ENCODE results near the gene HOXA5. TPM values are rescaled to one million over a fixed set of nuclear protein-coding genes. Genes with fewer than 3 reads are reported as not detected.
A peak's percentile ranks its signal among the peaks of the same experiment; 100 is the strongest.

The HOXA5 gene
- total RNA-seq, 4 donors from 2014 or later: 7.8 to 24.8 (median 14.7) TPM

GRCh38 chr7:27151931-27152815 lies 8.7 kb upstream of the HOXA5 start, which contains the start of gene HOXA3:
HOXA3 (minus strand) TSS chr7:27152583; CDS start chr7:27110640, 41,943 bp downstream.
- Histone ChIP-seq H3K4me3 (peak within 1 kb of the TSS; percentile 41 to 58 (median 44)), H3K36me3 (no peaks in the 10 kb centered on the region), H3K9me3 (no peaks in the 10 kb centered on the region), H3K27ac (replicated peaks in 1 of 4) (peak within 1 kb of the TSS in 2 of 4 donors; percentile 18 to 28), H3K27me3 (peaks cover 40 to 95% (median 64%) of the 10 kb centered on the region in 4 donors), H3K4me1 (peaks cover 55 to 70% (median 66%) of the 10 kb centered on the region in 4 donors)
- WGBS: 18% methylated on average over 33 of the region's 53 CpGs
- TF ChIP-seq EP300 (IDR thresholded peaks at IDR 0.05) (no peak), POLR2A (IDR thresholded peaks at IDR 0.05; ENCODE audit: low read depth) (no peak), POLR2AphosphoS5 (IDR thresholded peaks at IDR 0.05) (peak in 1 of 2 donors; percentile 13), CTCF (IDR thresholded peaks at IDR 0.05) (no peak)
- intact Hi-C loops (cut with DNase I): loop anchor here (10.0 kb wide), 1 partner anchor 1257 kb away; no protein-coding TSS in a partner anchor
- DNase-seq (ENCODE audit: extremely low spot score): no peak

GRCh38 chr7:27151341-27151930 lies 8.0 kb upstream of the HOXA5 start:
- TF ChIP-seq POLR2A (IDR thresholded peaks at IDR 0.05; ENCODE audit: low read depth): no peak
- TF ChIP-seq CTCF (IDR thresholded peaks at IDR 0.05): no peak
- no peak for TF ChIP-seq EP300 (IDR thresholded peaks at IDR 0.05)
- no peak for TF ChIP-seq POLR2AphosphoS5 (IDR thresholded peaks at IDR 0.05)
- peaks cover 35 to 95% (median 59%) of the 10 kb centered on the region in 4 donors for H3K27me3 ChIP-seq
- H3K36me3 ChIP-seq: no peaks in the 10 kb centered on the region
- peak overlapping the region; percentile 41 to 58 (median 44) for H3K4me3 ChIP-seq
- H3K9me3 ChIP-seq: no peaks in the 10 kb centered on the region
- DNase-seq (ENCODE audit: extremely low spot score): no peak
- intact Hi-C loops (cut with DNase I): loop anchor here (10.0 kb wide), 1 partner anchor 1257 kb away; no protein-coding TSS in a partner anchor
- peaks cover 52 to 64% (median 60%) of the 10 kb centered on the region in 4 donors for H3K4me1 ChIP-seq
- 12% methylated on average over 15 of the region's 27 CpGs for WGBS
- peak overlapping the region in 3 of 4 donors; percentile 1 to 21 (median 10) for H3K27ac ChIP-seq (replicated peaks in 1 of 4)

GRCh38 chr7:27150568-27151340 lies 7.3 kb upstream of the HOXA5 start:
- no peaks in the 10 kb centered on the region for H3K36me3 ChIP-seq
- H3K4me3 ChIP-seq: peak overlapping the region; percentile 41 to 58 (median 44)
- intact Hi-C loops (cut with DNase I): loop anchor here (10.0 kb wide), 1 partner anchor 1256 kb away; no protein-coding TSS in a partner anchor
- H3K27ac ChIP-seq (replicated peaks in 1 of 4): peak overlapping the region in 3 of 4 donors; percentile 1 to 21 (median 10)
- TF ChIP-seq EP300 (IDR thresholded peaks at IDR 0.05) (no peak), CTCF (IDR thresholded peaks at IDR 0.05) (peak; percentile 77 to 93 (median 80)), POLR2A (IDR thresholded peaks at IDR 0.05; ENCODE audit: low read depth) (no peak), POLR2AphosphoS5 (IDR thresholded peaks at IDR 0.05) (peak; percentile 70 to 83)
- H3K9me3 ChIP-seq: no peaks in the 10 kb centered on the region
- peaks cover 45 to 57% (median 53%) of the 10 kb centered on the region in 4 donors for H3K4me1 ChIP-seq
- peaks cover 28 to 91% (median 52%) of the 10 kb centered on the region in 4 donors for H3K27me3 ChIP-seq
- 4% methylated on average over 18 of the region's 58 CpGs for WGBS
- no peak for DNase-seq (ENCODE audit: extremely low spot score)

- peaks cover 27 to 89% (median 47%) of the 10 kb centered on the region in 4 donors for H3K27me3 ChIP-seq
- H3K4me1 ChIP-seq: peaks cover 38 to 51% (median 47%) of the 10 kb centered on the region in 4 donors
- no peak for TF ChIP-seq POLR2A (IDR thresholded peaks at IDR 0.05; ENCODE audit: low read depth)
- no peak for TF ChIP-seq POLR2AphosphoS5 (IDR thresholded peaks at IDR 0.05)
- TF ChIP-seq EP300 (IDR thresholded peaks at IDR 0.05): no peak
- no peak for TF ChIP-seq CTCF (IDR thresholded peaks at IDR 0.05)
- H3K9me3 ChIP-seq: no peaks in the 10 kb centered on the region
- peak overlapping the region; percentile 41 to 58 (median 44) for H3K4me3 ChIP-seq
- intact Hi-C loops (cut with DNase I): loop anchor here (10.0 kb wide), 3 partner anchors 125 to 1255 kb away; partner anchors contain the start of genes CBX3 and HNRNPA2B1
- no peaks in the 10 kb centered on the region for H3K36me3 ChIP-seq
- 78% methylated on average over 9 of the region's 13 CpGs for WGBS
- DNase-seq (ENCODE audit: extremely low spot score): no peak
- H3K27ac ChIP-seq (replicated peaks in 1 of 4): no peak overlapping the region
Measured at GRCh38 chr7:27149842-27150567, 6.5 kb upstream of the HOXA5 start.

Measured in esophagus muscularis mucosa (tissue), 4 donors.